ENCODE data around the gene EBP. TPM values are rescaled to one million over a fixed set of nuclear protein-coding genes. Genes with fewer than 3 reads are reported as not detected.
A peak's percentile ranks its signal among the peaks of the same experiment; 100 is the strongest.

Gene EBP
- total and polyA plus RNA-seq, 2 of the 8 experiments (the other 6 are each of a cell fraction or from before 2014, with no cell fraction given) = 143 to 286 TPM

GRCh38 chrX:48475774-48476577, 45.6 kb upstream of the EBP start, which contains the start of gene FTSJ1 (continued):
- no peak for TF ChIP-seq MAX (IDR thresholded peaks at IDR 0.05)
- TF ChIP-seq SIN3A (conservative IDR thresholded peaks at IDR 0.05 in 1 of 2, IDR thresholded peaks at IDR 0.05 in 1 of 2; ENCODE audit: low read depth in 1 of 2, low read length in 2 of 2) = peak in 1 of 2 experiments; percentile 61; a peak in 1 of 4 replicates
- TF ChIP-seq YY1 (IDR thresholded peaks at IDR 0.05; ENCODE audit: low read depth, low read length) = peak; percentile 95
- no peak for TF ChIP-seq CHD2 (IDR thresholded peaks at IDR 0.05; ENCODE audit: low read length)
- TF ChIP-seq MAFK (IDR thresholded peaks at IDR 0.05; ENCODE audit: low read depth, low read length) = no peak
- TF ChIP-seq CHD1 (IDR thresholded peaks at IDR 0.05; ENCODE audit: low read depth, low read length) = no peak
- TF ChIP-seq GABPA (IDR thresholded peaks at IDR 0.05; ENCODE audit: borderline replicate concordance, insufficient read depth, low read length) = no peak
- no peak for TF ChIP-seq E2F6 (IDR thresholded peaks at IDR 0.05)
- TF ChIP-seq SP1 (IDR thresholded peaks at IDR 0.05; ENCODE audit: low read depth, low read length) = no peak
- TF ChIP-seq ATF3 (IDR thresholded peaks at IDR 0.05; ENCODE audit: insufficient read depth, low read depth, low read length) = no peak
- TF ChIP-seq CREB1 (IDR thresholded peaks at IDR 0.05) = peak; percentile 94
- no peak for TF ChIP-seq JUN (IDR thresholded peaks at IDR 0.05; ENCODE audit: low read depth, low read length)
- no peak for TF ChIP-seq ZNF274 (IDR thresholded peaks at IDR 0.05; ENCODE audit: borderline replicate concordance, extremely low read depth, low read length)
- no peak for TF ChIP-seq RAD21 (IDR thresholded peaks at IDR 0.05 in 1 of 2, conservative IDR thresholded peaks at IDR 0.05 in 1 of 2; ENCODE audit: low read depth in 2 of 2, low read length in 2 of 2)
- no peak for TF ChIP-seq CTBP2 (IDR thresholded peaks at IDR 0.05; ENCODE audit: borderline replicate concordance, insufficient read depth, insufficient read length, low read length)
- TF ChIP-seq HDAC6 (IDR thresholded peaks at IDR 0.05; ENCODE audit: low read depth, low read length) = no peak
- no peak for TF ChIP-seq CTCF (IDR thresholded peaks at IDR 0.05; ENCODE audit: control extremely low read depth in 1 of 3, insufficient read depth in 1 of 3, low read depth in 1 of 3, low read length in 3 of 3)
- no peak for TF ChIP-seq SAP30 (IDR thresholded peaks at IDR 0.05; ENCODE audit: insufficient read depth, insufficient replicate concordance, low read length)
